Activated CD4-positive, alpha-beta T cell treated with anti-CD3 and anti-CD28 coated beads, Interleukin-2, amount 10 ng/mL, durations not matched to agents 24 days and 14 days (primary cell): Measurements from ENCODE around the gene POLR1E. TPM values are rescaled to one million over a fixed set of nuclear protein-coding genes. Genes with fewer than 3 reads are reported as not detected.
"Not testable (repeated sequence)": the region's sequence is repeated elsewhere in the genome, so short reads cannot be mapped to it uniquely, and the experiment has no call there.

ENCODE experiments used
- DNase-seq: peaks from one replicate; pipeline ENCODE4 v3.0.0; 2022
- H3K27ac Mint-ChIP-seq: one replicate; pipeline ENCODE4 v1.8.0; 2022; ENCODE audit warnings: mild to moderate bottlenecking, mixed read lengths
- H3K27me3 Mint-ChIP-seq: one replicate; pipeline ENCODE4 v1.8.0; 2022; ENCODE audit warnings: mixed read lengths
- H3K36me3 Mint-ChIP-seq: one replicate; pipeline ENCODE4 v1.8.0; 2022; ENCODE audit warnings: low read depth, mild to moderate bottlenecking, mixed read lengths
- H3K4me1 Mint-ChIP-seq: one replicate; pipeline ENCODE4 v1.8.0; 2021; ENCODE audit warnings: mixed read lengths
- H3K4me3 Mint-ChIP-seq: one replicate; pipeline ENCODE4 v1.8.0; 2022; ENCODE audit warnings: mild to moderate bottlenecking, moderate library complexity, mixed read lengths
- H3K9me3 Mint-ChIP-seq: one replicate; pipeline ENCODE4 v1.8.0; 2021; ENCODE audit warnings: mixed read lengths
- intact Hi-C: fragments of 100-400 bp; cut with micrococcal nuclease; formaldehyde crosslinking; loops from one replicate; pipeline ENCODE4 v1.15.1; 2023
- total RNA-seq: library from RNA; stranded (reverse); gene quantifications from 2 replicates; pipeline ENCODE4 v1.2.3, GENCODE V29; 2022

Gene POLR1E
- total RNA-seq, 1 donor from 2014 or later, result 60.0 TPM

DNA sequence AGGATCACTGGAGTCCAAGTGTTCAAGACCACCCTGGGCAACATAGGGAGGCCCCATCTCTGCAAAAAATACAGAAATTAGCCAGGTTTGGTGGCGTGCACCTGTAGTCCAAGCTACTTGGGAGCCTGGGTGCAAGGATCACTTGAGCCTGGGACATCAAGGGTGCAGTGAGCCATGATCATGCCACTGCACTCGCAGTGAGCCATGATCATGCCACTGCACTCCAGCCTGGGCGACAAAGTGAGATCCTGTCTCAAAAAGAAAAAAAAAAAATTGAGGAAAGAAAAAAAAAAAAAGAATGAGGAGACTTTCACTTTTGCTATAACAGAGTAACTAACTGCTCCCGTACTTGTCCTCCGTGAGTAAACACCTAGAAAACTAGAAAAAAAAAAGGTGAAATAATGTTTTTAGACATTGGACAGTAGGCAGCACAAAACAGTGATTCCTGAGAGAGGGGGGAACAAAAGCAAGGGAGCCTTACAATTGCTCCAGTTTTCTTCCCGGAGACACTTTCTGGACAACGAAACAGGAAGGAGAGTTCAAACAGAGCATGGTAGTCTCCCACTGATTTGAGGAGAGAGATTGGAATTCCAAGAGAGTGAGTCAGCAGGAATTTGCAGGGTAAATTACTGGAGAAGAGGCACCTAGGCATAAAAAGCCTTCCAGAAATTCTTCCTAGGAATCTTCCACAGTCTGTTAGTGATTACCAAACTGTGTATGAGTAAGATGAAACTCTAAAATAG is 13.6 kb upstream of the POLR1E start:
- Mint-ChIP-seq H3K27me3 (peaks cover 5% of the 10 kb centered on the region), H3K9me3 (peaks cover 10% of the 10 kb centered on the region), H3K4me1 (peaks cover 13% of the 10 kb centered on the region), H3K4me3 (peak overlapping the region; percentile 88), H3K27ac (peak overlapping the region; percentile 82), H3K36me3 (peaks cover 4% of the 10 kb centered on the region)
- intact Hi-C loops, result no loop called here
- no peak for DNase-seq

DNA sequence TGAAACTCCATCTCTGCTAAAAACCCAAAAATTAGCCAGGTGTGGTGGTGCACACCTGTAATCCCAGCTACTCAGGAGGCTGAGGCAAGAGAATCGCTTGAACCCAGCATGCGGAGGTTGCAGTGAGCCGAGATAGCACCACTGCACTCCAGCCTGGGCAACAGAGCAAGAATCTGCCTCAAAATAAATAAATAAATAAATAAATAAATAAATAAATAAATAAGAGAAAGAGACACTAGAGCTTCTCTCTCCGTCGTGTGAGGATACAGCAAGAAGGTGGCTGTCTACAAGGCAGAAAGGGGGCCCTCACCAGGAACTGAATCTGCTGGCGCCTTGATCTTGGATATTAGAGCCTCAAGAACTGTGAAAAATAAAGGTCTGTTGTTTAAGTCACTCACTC is 11.8 kb upstream of the POLR1E start:
- DNase-seq, H3K36me3 Mint-ChIP-seq, H3K4me3 Mint-ChIP-seq, intact Hi-C loops, H3K27ac Mint-ChIP-seq: not testable (repeated sequence)
- H3K9me3 Mint-ChIP-seq, result peaks cover 10% of the 10 kb centered on the region
- H3K27me3 Mint-ChIP-seq, result peaks cover 20% of the 10 kb centered on the region
- H3K4me1 Mint-ChIP-seq, result peaks cover 13% of the 10 kb centered on the region

DNA sequence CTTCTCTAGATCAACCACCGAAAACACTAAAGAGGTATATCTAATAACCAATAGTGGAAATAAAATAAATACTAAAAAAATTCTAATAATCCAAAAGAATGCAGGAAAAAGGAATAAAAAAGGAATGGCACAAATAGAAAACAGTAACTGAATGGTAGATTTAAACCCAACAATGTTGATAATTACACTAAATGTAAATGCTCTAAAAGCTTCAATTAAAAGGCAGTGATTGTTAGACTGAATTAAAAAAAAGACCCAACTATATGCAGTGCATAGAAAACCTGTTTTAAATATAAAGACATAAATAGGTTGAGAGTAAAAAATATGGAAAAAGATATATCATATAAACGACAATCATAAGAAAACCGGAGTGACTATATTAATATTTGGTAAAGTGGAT is 11.3 kb upstream of the POLR1E start:
- Mint-ChIP-seq H3K4me3 (no peak overlapping the region), H3K27me3 (peaks cover 23% of the 10 kb centered on the region), H3K4me1 (peaks cover 13% of the 10 kb centered on the region), H3K36me3 (peaks cover 4% of the 10 kb centered on the region), H3K9me3 (peaks cover 10% of the 10 kb centered on the region), H3K27ac (no peak overlapping the region)
- DNase-seq, result no peak
- intact Hi-C loops, result no loop called here

- peaks cover 8% of the 10 kb centered on the region for H3K4me1 Mint-ChIP-seq
- peaks cover 10% of the 10 kb centered on the region for H3K9me3 Mint-ChIP-seq
- intact Hi-C loops, result no loop called here
- H3K36me3 Mint-ChIP-seq, result peaks cover 4% of the 10 kb centered on the region
- no peak for DNase-seq
- H3K4me3 Mint-ChIP-seq, result no peak overlapping the region
- peaks cover 39% of the 10 kb centered on the region for H3K27me3 Mint-ChIP-seq
- H3K27ac Mint-ChIP-seq, result no peak overlapping the region
Measured at GRCh38 chr9:37476930-37477329, 8.8 kb upstream of the POLR1E start.

- H3K4me3 Mint-ChIP-seq, DNase-seq, intact Hi-C loops, H3K4me1 Mint-ChIP-seq, H3K27ac Mint-ChIP-seq, H3K9me3 Mint-ChIP-seq, H3K36me3 Mint-ChIP-seq: not testable (repeated sequence)
- H3K27me3 Mint-ChIP-seq, result peaks cover 40% of the 10 kb centered on the region
Measured at GRCh38 chr9:37477443-37477842, 8.3 kb upstream of the POLR1E start.

- H3K27ac Mint-ChIP-seq, H3K36me3 Mint-ChIP-seq, H3K4me1 Mint-ChIP-seq, H3K9me3 Mint-ChIP-seq, intact Hi-C loops, DNase-seq, H3K4me3 Mint-ChIP-seq: not testable (repeated sequence)
- H3K27me3 Mint-ChIP-seq, result peaks cover 40% of the 10 kb centered on the region
Measured at GRCh38 chr9:37477987-37478619, 7.6 kb upstream of the POLR1E start.

DNA sequence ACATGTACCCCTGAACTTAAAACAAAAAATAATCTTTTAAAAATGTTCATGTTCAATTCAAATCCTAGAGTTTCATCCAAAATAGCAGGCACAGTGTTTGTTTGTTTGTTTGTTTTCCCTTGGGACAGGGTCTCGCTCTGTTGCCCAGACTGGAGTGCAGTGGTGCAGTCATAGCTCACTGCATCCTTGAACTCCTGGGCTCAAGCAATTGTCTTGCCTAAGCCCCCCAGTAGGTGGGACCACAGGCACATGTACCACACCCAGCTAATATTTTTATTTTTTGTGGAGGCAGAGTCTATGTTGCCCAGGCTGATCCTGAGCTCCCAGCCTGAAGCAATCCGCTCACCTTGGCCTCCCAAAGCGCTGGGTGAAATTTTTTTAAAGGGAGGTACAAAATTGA is 5.0 kb upstream of the POLR1E start:
- Mint-ChIP-seq H3K27ac (no peak overlapping the region), H3K27me3 (peaks cover 40% of the 10 kb centered on the region), H3K9me3 (no peaks in the 10 kb centered on the region), H3K4me1 (peaks cover 11% of the 10 kb centered on the region), H3K36me3 (no peaks in the 10 kb centered on the region), H3K4me3 (no peak overlapping the region)
- DNase-seq, result no peak
- intact Hi-C loops, result loop anchor here (10.0 kb wide), 1 partner anchor 304 kb away; the partner anchor contains the start of gene EXOSC3

- no peaks in the 10 kb centered on the region for H3K9me3 Mint-ChIP-seq
- H3K4me1 Mint-ChIP-seq, result peaks cover 37% of the 10 kb centered on the region
- peak; percentile 68 for DNase-seq
- intact Hi-C loops, result loop anchor here (5.0 to 10.0 kb wide), 2 partner anchors 91 to 299 kb away; partner anchors contain the start of genes EXOSC3 and FBXO10
- peak overlapping the region; percentile 91 for H3K4me3 Mint-ChIP-seq
- H3K27me3 Mint-ChIP-seq, result peaks cover 7% of the 10 kb centered on the region
- H3K27ac Mint-ChIP-seq, result peak overlapping the region; percentile 94
- peaks cover 37% of the 10 kb centered on the region for H3K36me3 Mint-ChIP-seq
Measured at GRCh38 chr9:37486256-37486615, 488 bp downstream of the POLR1E start.

- peak overlapping the region; percentile 91 for H3K4me3 Mint-ChIP-seq
Measured at GRCh38 chr9:37486616-37487548, 1.1 kb downstream of the POLR1E start.

GRCh38 chr9:37491939-37492338 is 6.2 kb downstream of the POLR1E start:
- Mint-ChIP-seq H3K27me3 (no peaks in the 10 kb centered on the region), H3K36me3 (peaks cover 70% of the 10 kb centered on the region), H3K27ac (no peak overlapping the region), H3K4me3 (no peak overlapping the region), H3K4me1 (peaks cover 31% of the 10 kb centered on the region), H3K9me3 (no peaks in the 10 kb centered on the region)
- no peak for DNase-seq
- intact Hi-C loops, result no loop called here

More at GRCh38 chr9:37486616-37487548, 1.1 kb downstream of the POLR1E start:
- Mint-ChIP-seq H3K4me1 (peaks cover 37% of the 10 kb centered on the region), H3K36me3 (peaks cover 42% of the 10 kb centered on the region), H3K9me3 (no peaks in the 10 kb centered on the region), H3K27ac (peak overlapping the region; percentile 94), H3K27me3 (peaks cover 2% of the 10 kb centered on the region)
- DNase-seq, result peak; percentile 64
- intact Hi-C loops, result loop anchor here (5.0 to 10.0 kb wide), 2 partner anchors 90 to 298 kb away; partner anchors contain the start of genes EXOSC3 and FBXO10

GRCh38 chr9:37495571-37495970 is 9.8 kb downstream of the POLR1E start:
- Mint-ChIP-seq H3K36me3 (peaks cover 68% of the 10 kb centered on the region), H3K9me3 (no peaks in the 10 kb centered on the region), H3K4me3 (no peak overlapping the region), H3K4me1 (peaks cover 12% of the 10 kb centered on the region), H3K27ac (no peak overlapping the region), H3K27me3 (no peaks in the 10 kb centered on the region)
- no peak for DNase-seq
- intact Hi-C loops, result no loop called here

GRCh38 chr9:37496020-37496419 is 10.3 kb downstream of the POLR1E start:
- Mint-ChIP-seq H3K36me3 (peaks cover 68% of the 10 kb centered on the region), H3K27me3 (no peaks in the 10 kb centered on the region), H3K9me3 (no peaks in the 10 kb centered on the region), H3K27ac (no peak overlapping the region), H3K4me3 (no peak overlapping the region), H3K4me1 (peaks cover 8% of the 10 kb centered on the region)
- intact Hi-C loops, result no loop called here
- no peak for DNase-seq

DNA sequence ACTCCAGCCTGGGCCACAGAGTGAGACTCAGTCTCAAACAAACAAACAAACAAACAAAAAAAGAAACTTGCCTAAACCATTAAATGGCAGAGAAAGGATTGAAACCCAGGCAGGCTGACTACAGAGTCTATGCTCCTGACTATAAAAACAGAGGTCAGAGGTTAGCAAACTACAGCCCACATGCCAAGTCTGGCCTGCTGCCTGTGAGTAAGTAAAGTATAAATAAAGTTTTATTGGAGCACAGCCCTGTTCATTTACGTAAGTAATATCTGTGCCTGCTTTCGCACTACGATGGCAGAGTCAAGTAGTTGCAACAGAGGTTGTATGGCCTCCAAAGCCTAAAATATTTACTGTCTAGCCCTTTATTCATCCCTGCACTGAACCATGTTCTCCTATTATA is 11.6 kb downstream of the POLR1E start:
- peaks cover 71% of the 10 kb centered on the region for H3K36me3 Mint-ChIP-seq
- intact Hi-C loops, result no loop called here
- no peak overlapping the region for H3K4me3 Mint-ChIP-seq
- H3K27me3 Mint-ChIP-seq, result no peaks in the 10 kb centered on the region
- H3K4me1 Mint-ChIP-seq, result peaks cover 5% of the 10 kb centered on the region
- no peak for DNase-seq
- H3K9me3 Mint-ChIP-seq, result no peaks in the 10 kb centered on the region
- H3K27ac Mint-ChIP-seq, result no peak overlapping the region
